GM18907 (cell line): ENCODE data around the gene ADAMTS12.
A peak's percentile ranks its signal among the peaks of the same experiment; 100 is the strongest.

Source experiments
- ATAC-seq: cut with Tn5 transposase; IDR thresholded peaks from one replicate; pipeline ENCODE4 v1.9.1; 2021; ENCODE audit warnings: mild to moderate bottlenecking, moderate library complexity; ENCODE audit not compliant: unreplicated experiment

Gene ADAMTS12

DNA sequence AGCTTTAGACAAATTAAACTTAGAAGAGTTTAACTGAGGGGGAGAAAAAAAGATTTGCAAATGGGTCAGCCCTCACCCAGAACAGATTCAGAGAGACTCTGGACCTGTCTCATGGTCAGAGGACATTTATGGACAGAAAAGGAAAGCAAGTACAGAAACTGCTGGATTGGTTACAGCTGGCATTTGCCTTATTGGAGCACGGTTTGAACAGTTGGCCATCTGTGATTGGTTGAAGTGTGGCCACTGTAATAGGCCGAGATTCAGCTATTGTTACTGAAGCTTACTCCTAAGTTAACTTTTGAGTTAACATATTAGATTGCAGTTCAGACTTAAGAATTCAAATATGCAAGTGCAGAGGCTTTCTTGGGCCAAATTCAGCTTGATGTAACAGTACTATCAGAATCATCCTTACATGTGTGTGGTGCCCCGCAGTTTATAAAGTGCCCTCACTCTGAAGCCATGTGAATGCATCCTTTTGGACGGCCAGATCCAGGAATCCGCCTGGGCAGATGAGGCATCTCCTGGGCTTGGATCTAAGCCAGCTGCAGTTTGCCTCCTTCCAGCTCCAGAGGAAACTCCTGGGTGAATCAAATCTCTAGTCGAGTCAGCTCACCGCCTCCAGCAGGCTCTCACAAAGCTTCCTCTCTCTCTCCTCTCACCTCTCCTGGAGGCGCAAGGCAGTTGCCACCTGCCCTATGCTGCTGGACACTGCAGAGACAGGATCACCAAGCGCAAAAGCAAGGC lies 165.2 kb downstream of the ADAMTS12 start:
- no peak for ATAC-seq

DNA sequence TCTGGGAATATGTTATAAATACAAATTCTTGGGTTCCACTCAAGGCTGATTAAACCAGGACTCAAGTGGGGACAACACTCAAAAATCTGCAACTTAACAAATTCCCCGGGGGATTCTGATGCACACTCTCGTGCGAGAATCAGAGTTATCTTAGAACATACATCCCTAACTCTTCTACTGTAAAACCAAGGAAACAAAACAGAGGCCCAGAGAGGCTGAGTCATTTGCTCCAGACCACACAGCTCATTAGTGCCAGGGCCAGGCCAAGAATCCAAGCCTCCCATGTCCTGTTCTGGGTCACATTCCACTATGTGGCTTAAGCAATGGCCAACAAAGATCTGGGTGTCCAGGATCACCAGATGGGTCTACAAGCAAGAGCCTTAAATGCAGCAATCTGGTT lies 166.0 kb downstream of the ADAMTS12 start:
- ATAC-seq, result no peak

DNA sequence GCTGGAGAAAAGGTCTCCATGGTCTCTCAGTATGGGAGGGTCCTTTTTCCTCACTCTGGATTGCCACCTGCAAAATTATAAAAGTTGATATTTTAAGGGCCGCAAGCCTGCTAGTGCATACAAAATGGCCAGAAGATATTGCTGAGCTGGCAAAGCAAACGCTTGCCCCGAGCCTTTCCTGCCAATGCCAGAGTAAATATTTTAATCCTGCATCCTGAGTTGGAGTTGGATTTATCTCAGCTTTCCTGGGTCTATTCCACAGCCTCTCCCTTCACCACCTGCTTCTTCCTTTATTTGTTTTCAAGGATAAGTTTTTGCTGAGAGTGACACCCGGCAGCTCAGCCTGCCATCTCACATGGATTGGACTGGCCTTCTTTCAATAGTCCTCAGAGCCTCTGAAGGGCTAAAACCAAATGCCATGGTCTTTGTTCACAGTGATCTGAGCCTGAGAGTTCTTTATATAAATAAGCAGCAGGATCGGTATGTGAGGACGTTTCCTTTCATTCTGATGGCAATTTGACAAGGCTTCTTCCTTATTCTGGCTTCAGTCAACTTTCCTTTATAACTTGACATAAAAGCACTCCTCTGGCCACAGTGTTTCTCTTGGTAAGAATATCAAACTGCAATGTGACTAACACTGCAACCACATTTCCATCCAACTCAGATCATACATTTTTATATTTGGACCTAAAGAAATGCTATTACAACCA lies 170.1 kb downstream of the ADAMTS12 start:
- no peak for ATAC-seq

DNA sequence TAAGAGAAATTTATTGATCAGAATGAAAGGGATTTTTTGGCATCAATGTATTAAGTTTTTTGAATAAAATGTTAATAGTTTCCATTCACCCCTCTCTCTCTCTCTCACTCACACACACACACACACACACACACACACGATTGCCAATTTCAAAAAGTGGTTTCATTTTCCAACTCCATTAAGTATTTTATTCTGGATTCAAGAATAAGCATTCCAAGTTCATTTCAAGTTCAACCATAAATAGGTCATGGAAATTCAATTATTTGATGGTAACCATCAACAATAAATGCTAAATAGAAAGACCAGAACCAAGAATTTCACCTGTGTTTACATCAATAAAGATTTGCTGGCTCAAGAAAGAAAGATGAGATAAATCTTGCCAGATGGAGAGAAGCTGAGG lies 171.6 kb downstream of the ADAMTS12 start:
- no peak for ATAC-seq

DNA sequence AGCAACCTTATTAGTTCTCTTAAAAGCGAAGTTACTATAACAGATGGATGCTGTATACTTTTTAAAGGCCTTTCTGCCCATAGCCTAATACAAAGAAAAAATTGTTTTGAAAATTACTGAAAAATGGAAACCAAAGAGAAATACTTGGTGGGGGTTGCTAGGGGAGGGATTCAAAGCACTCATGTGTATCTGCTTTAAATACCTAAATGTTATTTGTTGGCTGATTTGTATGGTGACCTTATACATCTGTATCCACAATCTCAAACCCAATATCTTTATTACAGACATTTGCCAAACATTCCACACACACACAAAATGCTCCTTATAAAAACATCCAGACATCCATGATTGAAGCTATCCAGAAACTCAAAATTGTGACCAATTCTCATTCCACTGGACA lies 172.0 kb downstream of the ADAMTS12 start:
- no peak for ATAC-seq

DNA sequence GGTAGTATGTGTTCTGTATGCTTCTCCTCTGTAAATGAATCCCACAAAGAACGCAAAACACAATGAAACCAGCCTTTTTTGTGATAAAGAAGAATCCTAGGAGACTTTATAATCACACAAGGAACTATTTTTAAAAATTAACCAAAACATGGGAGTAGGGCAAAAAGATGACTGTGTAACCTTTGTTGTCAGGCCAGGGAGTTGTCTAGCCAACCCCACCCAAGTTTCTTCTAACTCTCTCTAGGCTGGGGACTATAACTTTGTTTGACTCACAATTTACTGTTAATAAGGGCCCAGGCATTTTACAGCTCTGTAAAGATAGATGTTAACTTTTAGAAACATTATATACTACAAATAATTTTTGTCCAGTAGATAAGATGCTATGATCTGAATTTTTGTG lies 176.1 kb downstream of the ADAMTS12 start:
- no peak for ATAC-seq

DNA sequence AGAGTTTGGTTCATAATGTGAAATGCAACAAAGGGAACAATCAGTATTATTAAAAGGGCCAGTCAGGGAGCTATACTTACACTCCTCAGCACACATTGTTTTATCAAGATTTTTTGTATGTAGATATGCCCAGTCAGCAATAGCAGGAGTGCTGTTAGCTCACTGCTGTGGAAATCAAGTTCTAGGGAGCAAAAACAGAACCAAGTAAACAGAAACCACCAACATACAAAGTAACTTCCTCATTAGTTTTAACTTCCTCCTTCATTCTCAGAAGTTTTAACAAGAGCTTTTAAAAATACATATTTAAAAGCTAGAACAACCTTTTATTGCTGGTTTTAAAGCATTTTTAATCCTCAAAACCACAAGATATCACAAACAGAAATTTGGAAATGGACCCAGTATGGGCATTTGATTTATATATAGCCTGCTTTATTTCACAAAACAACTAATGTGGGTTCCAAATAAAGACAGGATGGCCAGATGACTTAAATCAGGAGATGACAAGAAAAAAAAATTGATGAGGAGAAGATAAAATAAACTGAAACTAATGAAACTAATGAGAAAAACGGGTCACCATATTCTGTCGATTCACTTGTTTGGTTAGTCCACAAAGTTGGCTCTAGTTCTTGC lies 178.5 kb downstream of the ADAMTS12 start:
- ATAC-seq, result peak; percentile 79

DNA sequence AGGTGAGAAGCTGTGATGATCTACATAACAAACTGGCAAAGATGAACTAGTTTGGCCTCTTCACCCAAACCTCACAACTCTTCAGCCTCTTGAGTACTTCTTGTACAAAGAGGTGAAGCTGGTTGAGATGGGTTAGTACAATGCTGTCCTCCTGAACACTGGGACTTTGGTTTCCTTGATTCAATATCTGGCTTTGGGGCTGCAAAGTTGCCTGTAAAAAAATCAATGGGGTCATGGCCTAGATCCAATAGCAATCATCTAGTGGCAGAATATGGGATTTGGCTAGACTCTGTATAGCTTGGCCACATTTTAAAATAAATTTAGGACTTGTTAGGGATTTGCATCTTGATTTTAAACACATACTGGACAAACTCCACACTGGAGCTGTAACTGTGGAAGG lies 179.1 kb downstream of the ADAMTS12 start:
- no peak for ATAC-seq

DNA sequence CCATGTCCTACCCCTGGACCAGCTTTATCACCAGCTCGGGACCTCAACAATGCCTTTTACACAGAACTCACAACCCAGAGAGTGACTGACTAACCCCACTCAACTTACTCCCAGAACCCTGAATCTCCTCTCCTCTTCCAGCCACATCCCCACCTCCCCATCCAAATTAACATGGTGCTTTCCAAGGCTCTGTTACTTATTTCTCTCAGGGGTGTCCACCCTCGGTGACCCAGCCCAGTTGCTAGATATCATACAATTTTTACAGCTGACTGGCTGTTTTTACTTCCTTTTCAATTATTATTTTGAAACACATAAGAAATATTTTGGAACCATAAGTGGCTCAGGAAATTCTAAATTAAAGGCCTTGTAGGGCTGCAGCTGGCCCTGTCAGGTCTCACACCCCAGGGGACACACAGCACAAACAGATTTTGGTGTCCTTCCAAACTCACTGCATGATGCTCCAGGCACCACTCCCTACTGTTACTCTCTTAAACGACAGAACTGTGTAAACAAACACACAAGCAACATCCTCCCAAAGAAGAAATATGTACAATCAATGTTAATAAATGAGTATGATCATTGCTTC lies 180.6 kb downstream of the ADAMTS12 start:
- no peak for ATAC-seq

DNA sequence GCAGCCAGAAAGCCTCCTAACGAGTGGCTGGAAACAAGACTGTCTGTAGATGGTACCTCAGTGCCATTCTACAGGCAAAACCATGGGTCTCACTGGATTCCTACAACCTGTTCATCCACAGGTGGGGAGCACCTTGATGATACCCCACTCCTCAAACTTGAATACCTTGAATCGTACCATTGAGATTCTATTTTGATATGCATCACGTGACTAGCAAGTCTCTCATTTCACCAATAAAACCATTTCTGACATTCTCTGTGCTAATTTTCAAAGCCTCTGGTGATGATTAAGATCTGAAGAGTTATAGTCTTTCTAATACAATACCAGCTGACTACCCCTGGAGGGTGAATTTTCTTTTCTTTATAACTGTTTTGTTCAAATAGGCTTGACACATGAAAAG lies 188.9 kb downstream of the ADAMTS12 start:
- ATAC-seq, result no peak

DNA sequence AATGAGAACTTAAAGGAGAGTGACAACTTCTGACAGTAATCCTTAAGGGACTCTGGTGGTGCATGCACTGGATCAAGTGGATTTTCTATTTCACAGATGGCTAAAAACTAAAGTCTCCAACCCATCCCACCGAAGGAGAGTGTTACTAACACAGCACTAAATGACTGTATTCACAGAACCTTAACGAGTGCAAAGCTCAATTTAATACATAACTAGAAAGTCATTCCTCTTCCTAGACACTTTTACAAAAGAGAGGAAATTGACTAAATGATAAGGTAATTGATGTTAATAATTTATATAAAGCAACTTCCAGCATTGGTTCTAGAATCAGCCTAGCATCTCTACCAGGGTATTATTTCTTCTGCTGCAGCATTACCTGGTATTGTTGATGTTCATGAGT lies 189.8 kb downstream of the ADAMTS12 start:
- no peak for ATAC-seq

DNA sequence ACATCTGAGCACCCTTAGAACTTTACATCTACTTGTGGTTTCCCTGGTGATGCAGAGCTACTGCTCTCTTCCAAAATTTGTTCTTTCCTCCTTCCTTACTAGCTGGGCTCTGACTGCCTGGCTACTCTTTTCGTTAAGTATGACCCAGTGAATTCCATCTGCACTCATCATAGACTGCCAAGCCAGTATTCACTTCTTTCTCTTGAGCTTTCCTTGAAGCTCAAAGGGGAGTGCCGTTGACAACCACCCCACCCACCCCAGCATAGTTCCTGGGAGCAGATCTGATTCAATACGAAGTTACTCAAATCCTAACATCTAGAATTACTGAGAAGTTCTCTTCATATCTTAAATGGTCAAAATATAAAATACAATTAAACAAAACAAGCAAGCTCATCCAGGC lies 190.5 kb downstream of the ADAMTS12 start:
- no peak for ATAC-seq

DNA sequence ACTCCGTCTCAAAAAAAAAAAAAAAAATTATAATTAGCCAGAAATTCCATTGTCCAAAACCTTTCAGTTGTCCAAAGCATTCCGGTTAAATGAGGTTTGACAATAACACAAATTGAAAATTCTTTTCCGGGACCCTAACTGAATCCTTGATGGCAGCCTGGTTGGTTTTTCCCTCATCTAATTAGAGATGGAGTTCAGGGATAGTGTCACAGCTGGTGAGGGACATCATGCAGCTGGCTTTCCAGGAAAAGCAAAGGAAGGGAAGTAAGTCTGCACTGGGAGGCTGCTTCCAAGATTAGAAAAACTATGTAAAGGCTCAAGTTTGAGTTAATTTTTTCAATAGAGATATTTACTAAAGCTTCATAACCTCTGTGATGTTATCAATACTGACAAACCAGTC lies 195.4 kb downstream of the ADAMTS12 start:
- no peak for ATAC-seq

DNA sequence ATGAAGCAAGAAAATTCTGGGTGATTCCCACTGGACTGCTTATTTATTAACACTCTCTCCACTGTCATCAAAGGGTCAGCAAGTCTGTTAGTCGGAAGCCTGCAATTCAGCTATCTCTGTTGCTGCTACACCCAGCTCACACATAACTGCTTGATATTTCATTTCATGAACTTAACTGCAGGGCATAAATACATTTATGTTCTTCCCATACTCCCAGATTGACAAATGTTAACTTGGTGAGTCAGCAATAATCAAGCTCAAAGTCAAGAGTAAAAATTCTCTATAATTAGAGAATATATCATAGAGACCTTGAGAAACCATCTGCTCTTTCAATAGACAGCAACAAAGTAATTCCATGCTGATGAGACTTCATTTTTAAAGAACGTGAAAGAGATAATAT lies 198.8 kb downstream of the ADAMTS12 start:
- no peak for ATAC-seq

DNA sequence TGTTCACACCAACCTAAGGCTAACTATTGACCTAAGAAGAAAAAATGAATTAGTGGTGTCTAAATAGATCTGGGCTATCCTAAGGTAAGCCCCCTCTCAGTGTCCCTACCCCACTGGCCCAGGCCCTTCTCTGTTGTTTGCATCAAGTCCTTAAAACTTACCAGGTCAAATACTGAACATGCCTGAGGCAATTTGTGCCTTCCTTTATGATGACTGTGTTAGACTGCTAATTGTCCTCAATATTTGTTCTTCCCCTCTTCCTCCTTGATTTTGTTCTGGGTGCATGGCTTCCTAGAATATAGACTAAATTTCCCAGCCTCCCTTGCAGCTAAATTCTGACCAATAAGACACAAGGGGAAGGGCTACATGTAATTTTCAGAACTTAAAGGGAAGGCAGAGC lies 199.9 kb downstream of the ADAMTS12 start:
- ATAC-seq, result no peak

DNA sequence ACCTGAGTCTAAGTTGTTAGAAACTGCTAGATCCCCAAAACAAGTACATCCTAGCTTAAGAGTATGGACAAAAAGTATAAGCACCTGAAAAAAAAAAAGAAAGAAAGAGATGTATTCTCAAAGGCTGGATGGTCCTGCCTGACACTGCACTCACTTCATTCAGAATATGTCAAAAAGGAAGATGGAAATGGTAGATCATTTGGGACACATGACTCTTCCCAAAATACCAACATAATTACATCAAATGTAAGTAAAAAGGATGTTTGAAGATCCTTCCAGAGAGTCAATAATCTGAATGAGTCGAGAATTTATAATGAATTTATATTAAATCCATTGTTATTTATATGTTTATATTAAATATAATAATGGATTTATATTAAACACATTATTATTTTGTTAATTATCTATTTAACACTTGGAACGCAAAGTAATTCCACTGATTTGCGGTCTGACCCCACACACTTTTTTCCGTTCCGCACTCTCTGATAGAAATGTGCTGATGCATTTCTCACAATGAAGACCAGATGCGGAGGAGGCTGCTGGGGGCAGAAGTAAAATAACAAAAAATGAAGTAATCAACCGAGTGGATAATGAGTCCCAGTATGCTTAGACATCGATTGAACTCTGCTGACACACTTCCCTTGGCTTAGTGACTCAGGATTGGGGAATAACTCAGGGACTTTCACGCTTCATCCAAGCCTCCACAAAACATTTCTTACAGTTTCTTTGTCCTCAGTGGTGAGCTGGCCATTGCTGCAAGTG lies 201.2 kb downstream of the ADAMTS12 start:
- no peak for ATAC-seq

DNA sequence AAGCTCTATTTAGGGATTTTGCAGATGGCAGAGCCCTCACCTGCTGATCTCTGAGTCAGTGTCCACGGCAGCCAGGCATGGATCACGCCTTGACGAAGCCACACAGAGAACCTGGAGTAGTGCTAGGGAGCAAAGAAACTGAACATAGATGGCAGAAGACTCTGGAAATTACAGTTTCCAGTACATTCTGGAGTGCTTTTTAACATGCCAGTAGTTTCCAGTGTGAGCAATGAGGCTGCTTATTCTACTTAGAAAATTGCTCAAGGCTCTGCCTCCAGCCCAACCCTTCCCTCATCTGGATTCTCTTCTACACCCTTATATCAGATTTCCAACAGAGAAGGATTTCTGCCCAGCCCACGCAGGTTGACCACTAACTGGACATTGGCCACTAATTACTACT lies 203.3 kb downstream of the ADAMTS12 start:
- no peak for ATAC-seq

DNA sequence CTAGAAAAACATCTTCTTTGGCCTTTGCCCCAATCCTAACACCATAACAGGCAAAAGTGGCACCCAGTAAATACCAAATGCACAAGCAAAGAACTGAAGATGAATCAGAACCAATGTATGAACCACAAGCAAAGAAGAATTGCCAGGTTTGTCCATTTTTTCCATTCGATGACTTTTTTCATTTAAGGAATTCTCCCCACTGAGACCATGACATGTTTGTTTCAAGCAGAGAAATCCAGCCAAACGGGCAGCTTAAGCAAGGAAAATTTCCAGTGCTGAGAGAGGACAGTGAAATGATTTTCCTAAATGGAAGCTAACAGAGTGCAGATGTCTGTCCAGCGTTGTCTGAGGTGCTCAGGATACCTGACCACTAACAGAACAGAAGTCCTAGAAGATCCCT lies 203.7 kb downstream of the ADAMTS12 start:
- no peak for ATAC-seq

DNA sequence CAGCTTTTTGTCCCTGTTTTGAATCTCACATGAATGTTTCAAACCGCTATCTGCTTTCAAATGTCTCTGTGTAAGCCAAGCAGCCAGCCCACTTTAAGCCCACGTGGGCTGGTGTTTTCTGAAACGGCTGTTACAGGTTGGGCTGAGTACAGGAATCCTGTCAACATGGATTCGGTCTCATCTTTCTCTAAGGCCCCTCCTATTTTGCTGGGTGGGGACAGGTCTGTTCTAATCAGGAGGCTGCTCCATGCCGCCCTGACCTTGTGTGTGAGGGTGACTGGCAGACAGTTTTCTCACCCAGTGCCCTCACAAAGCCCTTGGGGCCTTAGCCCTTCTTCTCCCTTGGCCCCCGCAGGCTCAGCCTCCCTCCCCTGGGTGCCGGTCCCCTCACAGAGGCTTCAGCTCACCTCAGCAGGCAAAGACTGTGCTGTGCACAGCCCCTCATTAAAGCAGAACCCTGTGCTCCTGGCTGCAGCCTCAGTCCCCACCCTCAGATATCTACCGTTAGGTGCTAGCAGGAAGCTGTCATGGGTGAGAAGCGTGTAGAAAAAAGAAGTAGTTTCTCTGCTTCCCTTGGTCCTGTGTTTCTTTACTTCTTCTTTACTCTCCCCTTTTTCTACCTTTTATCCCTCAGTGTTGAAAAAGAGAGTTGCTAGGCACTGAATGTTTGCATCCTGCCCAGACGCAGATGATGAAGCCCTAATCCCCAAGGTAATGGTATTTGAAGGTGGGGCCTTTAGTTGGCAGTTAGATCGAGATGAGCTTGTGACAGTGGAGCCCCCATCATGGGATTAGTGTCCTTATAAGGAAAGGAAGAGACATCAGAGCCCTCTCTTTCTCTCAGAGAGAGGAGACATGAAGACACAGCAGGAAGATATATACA lies 205.7 kb downstream of the ADAMTS12 start:
- ATAC-seq, result no peak

DNA sequence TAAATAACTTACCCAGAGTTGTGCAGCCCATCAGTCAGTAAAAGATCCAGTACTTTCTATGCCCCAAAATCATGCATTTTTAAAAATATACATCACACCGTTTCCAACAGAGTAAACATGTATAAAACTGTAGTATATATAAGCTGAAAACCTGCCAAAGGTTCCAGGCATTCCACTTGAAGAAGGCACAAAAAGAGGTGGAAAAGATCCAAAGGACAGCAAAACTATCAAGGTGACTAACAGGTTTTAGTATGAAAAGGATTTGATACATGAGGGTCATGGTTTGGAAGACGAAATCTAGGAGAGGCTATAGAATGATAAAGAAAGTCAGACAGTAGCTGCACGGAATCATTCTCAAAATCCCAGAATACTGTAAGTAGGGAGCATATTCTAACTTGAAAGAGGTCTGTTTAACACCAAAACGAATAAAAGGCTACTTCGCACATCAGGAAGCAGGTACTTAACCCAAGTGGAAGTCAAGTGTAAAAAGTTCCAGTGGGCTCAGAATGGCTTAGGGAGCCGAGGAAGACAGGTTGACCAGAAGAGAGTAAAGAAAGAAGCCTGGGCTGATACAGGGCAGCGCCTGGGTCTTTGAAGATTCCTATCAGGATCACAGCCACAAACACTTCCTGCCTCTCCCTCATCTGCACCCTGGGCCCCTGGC lies 207.2 kb downstream of the ADAMTS12 start:
- no peak for ATAC-seq
